GM21447 (cell line): ENCODE measurements around the gene STK38.
"Not testable (repeated sequence)": the region's sequence is repeated elsewhere in the genome, so short reads cannot be mapped to it uniquely, and the experiment has no call there.

Source experiments
- ATAC-seq: cut with Tn5 transposase; IDR thresholded peaks from one replicate; pipeline ENCODE4 v1.9.1; 2021; ENCODE audit not compliant: unreplicated experiment

The STK38 gene

GRCh38 chr6:36491378-36491965, 55.8 kb downstream of the STK38 start:
- ATAC-seq = no peak

DNA sequence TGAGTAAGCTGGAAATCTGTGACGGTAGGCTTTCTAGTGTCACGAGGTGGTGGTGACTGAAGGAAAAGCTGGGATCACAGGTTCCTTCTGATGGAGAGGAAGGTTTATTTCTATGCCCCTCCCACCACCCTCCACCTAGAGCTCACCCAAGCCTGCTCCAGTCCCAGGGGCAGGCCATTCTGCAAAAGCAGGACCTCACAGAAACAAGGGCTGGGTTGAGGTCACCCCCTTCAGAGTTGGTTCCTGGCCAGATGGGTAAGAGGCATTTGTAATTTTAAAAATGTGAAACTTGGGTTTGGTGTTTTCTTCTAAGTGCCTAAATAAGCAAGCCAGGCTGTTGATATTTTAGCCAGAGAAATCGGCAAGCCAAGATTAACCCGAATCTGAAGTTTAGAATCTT, 57.9 kb downstream of the STK38 start:
- no peak for ATAC-seq

DNA sequence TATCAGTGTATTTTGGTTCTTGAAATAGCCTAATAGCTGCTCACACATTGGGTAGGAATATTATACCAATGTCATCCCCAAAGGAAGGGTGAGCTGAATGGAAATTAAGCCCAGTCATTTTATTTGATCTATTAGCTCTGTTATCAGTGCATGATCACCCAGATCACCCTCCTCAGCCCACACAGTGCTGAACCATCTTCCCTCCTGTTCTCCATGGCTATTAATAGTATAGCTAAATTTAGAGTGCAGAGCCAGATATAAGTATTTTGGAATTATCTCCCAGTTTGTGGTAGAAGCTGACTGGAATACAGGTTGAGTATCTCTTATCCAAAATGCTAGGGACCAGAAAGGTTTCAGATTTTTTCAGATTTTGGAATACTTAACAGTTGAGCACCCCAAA, 59.1 kb downstream of the STK38 start:
- no peak for ATAC-seq

GRCh38 chr6:36487698-36488097, 59.6 kb downstream of the STK38 start:
- ATAC-seq = no peak

GRCh38 chr6:36484736-36485135, 62.5 kb downstream of the STK38 start:
- no peak for ATAC-seq

DNA sequence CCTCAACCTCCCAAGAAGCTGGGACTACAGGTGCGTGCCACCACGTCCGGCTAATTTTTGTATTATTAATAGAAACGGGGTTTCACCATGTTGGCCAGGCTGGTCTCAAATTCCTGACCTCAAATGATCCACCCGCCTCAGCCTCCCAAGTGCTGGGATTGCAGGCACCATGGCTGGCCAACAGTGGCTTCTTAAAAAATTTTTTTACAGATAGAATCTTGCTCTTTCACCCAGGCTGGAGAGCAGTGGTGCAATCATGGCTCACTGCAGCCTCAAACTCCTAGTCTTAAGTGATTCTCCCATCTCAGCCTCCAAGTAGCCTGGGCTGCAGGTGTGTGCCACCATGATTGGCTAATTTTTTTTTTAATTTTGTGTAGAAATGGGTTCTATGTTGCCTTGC, 64.0 kb downstream of the STK38 start:
- ATAC-seq = not testable (repeated sequence)

GRCh38 chr6:36479256-36479655, 68.0 kb downstream of the STK38 start:
- no peak for ATAC-seq

DNA sequence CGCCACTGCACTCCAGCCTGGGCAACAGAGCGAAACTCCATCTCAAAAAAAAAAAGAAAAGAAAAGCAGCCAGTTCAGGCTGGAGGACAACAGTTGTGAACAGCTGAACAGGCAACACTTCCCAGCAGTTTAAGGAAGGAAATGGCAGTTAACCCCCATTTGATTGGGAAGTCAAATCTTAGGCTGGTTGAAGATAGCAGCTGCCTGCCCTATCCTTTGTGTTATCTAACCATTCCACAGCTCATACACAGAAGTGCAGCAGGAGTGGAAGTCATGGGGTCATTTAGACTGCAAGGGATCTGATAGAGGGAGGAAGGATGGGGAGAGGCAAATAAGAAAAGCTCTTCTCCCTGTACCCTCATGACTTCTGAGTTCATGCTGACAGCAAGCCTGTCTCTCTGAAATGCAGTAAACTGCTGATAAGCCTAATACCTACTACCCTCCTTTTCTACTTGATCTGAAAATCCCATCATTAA, 69.2 kb downstream of the STK38 start:
- ATAC-seq = no peak

DNA sequence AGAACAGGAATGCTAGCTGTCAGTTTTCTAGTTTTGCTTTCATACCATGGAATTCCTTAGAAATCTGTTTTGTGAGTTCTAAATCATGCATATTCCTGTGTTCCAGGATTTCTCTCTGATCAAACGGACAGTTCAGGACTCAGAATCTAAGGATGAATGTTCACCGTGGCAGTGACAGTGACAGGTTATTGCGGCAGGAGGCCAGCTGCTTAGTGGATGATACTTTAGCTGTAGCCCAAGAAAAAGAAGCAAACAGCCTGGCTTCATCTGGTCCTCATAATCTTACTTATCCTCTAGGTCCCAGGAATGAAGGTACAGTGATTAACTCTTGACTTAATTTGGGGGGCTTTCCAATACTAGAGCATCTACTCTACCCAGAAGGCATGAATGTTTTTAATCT, 77.3 kb downstream of the STK38 start:
- no peak for ATAC-seq

DNA sequence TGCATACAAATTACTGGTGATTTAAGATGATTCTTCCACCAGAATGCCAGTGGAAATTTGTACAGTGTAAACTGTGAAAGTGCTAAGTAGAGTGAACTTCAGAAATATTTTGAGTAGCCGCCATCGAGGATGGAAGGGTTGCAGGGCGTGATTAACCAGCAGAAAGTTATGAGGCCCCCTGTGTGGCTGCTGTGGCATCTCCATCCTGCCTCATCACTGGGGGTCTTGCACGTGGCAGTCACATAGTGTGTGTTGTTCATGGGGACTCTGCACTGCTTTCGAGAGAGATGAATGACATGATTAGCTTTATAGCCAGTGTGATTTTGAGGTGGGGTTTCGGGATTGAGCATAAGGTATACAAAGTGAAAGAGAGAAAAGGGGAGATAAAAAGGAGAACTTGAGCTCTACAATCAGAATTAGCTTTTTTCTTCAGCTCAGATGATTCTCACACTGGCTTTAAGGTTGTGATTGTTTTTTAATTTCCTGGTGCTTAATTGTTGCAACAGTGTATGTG, 78.1 kb downstream of the STK38 start:
- ATAC-seq = no peak

GRCh38 chr6:36467625-36468024, 79.7 kb downstream of the STK38 start:
- no peak for ATAC-seq

DNA sequence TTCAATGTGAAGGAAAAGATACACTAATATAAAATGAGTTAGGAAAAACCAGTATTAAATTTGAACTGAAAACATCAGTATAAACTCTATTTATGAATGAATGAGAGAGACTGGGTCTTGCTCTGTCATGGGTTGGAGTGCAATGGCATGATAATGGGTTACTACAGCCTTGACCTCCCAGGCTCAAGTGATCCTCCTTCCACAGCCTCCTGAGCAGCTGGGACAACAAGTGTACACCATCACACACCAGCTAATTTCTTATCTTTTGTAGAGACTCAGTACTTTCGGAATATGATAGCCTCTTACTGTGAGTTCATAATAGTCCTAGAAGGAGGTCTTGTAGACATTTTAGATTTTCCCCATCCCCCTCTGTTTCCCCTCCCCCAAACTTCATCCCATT, 83.0 kb downstream of the STK38 start:
- ATAC-seq = no peak

GRCh38 chr6:36463676-36464075, 83.6 kb downstream of the STK38 start:
- ATAC-seq = no peak

DNA sequence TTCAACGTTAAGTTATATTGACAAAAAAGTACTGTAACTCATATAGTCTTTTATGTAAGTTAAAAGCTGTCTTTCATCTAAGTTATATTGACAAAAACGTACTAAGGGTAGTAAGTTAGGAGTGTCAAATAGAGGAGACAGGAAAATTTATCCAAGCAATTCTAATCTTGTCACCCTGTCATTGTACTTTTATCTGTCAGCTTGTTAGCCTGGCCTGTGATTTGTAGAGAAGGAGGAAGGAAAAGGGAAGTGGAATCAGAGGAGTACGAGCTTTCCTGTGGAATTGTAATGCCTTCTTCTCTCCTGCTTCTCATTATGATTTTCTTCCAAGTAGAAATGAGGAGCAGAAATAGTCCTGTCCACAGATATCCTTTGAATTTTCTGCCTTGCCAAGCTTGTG, 85.6 kb downstream of the STK38 start:
- ATAC-seq = no peak

DNA sequence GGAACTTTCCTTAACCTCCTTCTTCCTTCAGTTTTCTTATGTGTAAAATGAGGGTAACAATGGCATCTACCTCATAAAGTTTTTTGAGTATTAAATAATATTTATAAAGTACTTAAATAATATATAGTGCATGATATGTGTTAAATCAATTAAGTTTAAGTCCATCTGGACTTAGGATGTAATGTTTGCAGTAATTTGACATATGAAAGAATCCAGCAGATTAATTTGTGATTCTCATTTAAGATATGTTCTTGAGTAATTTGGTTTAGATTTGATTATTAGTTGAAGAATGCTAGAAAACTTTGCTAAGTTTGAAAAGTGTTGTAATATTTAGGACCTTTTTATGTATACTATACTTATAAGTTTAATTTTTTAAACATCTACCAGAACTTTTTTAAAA, 86.4 kb downstream of the STK38 start:
- no peak for ATAC-seq

DNA sequence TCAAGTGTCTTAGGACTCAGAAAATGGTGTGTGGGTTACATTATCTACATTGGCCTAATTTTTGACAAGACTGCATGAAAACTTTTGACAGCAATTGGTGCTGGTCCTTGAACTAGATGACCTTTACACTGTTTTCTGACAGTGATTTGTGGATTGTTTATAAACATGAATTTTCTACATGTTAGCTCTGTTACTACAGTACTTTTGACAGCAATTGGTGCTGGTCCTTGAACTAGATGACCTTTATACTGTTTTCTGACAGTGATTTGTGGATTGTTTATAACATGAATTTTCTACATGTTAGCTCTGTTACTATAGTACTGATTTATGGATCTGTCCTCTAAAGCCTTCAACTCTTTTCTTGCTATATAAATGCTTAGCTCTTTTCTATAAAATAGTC, 87.8 kb downstream of the STK38 start:
- no peak for ATAC-seq

- ATAC-seq = no peak
Observed at GRCh38 chr6:36455486-36456027, 91.7 kb downstream of the STK38 start.

DNA sequence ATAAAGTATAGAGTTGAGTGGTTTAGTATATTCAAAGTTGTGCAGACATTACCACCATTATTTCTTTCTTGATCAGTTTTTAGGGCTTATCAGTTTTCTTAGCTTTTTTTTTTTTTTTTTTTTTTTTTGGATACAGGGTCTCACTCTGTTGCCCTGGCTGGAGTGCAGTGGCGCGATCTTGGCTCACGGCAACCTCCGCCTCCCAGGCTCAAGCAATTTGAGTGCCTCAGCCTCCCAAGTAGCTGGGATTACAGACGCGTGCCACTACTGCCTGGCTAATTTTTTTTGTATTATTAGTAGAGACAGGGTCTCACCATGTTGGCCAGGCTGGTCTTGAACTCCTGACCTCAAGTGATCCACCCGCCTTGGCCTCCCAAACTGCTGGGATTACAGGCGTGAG, 94.4 kb downstream of the STK38 start:
- not testable (repeated sequence) for ATAC-seq

- not testable (repeated sequence) for ATAC-seq
Observed at GRCh38 chr6:36449173-36449572, 98.1 kb downstream of the STK38 start.

DNA sequence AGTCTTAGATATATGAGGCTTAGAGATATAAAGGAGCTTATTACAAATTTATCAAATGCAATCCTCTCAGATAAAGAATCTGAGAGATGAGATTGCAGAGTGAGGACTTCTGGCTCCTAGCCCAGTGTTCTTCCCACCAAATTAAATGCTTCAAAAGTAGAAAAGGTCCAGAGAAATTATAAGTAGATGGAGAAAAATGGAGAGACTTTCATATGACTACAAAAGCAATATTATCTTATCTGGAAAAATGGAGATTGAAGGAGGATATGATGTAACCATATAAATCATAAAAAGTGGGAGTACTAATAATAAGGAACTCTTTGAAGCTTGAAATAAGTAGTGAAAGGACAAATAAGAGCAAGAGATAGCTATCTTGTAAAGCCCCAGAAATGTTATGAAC, 101.7 kb downstream of the STK38 start:
- ATAC-seq = no peak

DNA sequence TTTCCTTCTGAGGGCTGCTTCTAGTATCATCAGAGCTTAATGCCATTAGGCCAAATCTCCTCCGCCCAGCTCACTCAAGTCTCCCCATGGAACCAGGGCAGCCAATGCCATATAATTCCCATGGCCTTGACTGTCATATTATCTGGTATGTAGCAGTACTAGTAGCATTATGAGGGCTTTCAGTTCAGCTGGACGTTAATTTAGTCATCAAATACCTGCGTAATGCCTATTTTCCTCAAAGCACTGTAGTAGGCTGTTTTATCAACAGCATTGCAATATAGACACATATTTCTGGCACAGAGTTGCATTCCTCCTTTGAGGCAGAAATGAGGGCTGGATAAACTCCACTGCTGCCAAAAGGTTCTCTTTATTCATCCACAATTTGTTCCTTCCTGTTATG, 102.8 kb downstream of the STK38 start:
- ATAC-seq = no peak
